Measurements from ENCODE around the gene PODXL2.

Gene PODXL2

DNA sequence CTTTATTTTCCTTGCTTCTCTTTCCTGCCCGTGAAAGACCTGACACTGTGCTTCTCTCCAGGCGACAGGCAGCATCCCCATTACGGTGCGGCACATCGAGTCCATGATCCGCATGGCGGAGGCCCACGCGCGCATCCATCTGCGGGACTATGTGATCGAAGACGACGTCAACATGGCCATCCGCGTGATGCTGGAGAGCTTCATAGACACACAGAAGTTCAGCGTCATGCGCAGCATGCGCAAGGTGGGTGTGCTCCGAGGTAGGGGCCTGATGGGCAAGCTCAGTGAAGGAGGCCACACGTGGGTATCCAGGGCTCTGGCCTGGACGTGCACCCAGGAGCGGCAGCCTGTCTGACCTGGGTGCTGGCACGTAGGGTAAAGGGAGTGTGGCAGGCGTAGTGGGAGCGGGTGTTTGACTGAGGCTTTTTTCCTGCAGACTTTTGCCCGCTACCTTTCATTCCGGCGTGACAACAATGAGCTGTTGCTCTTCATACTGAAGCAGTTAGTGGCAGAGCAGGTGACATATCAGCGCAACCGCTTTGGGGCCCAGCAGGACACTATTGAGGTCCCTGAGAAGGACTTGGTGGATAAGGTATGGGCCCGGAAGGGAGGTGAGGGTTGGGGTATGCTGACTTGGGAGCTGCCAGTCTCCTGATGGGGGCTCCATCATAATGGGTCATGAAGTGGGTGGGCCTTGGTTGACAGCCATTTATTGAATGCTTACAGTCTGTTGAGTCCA lies 8.2 kb upstream of the PODXL2 start:
- TF ChIP-seq, protein P1, sequence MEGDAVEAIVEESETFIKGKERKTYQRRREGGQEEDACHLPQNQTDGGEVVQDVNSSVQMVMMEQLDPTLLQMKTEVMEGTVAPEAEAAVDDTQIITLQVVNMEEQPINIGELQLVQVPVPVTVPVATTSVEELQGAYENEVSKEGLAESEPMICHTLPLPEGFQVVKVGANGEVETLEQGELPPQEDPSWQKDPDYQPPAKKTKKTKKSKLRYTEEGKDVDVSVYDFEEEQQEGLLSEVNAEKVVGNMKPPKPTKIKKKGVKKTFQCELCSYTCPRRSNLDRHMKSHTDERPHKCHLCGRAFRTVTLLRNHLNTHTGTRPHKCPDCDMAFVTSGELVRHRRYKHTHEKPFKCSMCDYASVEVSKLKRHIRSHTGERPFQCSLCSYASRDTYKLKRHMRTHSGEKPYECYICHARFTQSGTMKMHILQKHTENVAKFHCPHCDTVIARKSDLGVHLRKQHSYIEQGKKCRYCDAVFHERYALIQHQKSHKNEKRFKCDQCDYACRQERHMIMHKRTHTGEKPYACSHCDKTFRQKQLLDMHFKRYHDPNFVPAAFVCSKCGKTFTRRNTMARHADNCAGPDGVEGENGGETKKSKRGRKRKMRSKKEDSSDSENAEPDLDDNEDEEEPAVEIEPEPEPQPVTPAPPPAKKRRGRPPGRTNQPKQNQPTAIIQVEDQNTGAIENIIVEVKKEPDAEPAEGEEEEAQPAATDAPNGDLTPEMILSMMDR (IDR thresholded peaks at IDR 0.05; ENCODE audit: insufficient read depth, low read depth, low read length, missing control alignments) = no peak
- DNase-seq (ENCODE audit: low read depth) = no peak
- H3K4me3 ChIP-seq (ENCODE audit: low read depth, low read length) = no peak overlapping the region

DNA sequence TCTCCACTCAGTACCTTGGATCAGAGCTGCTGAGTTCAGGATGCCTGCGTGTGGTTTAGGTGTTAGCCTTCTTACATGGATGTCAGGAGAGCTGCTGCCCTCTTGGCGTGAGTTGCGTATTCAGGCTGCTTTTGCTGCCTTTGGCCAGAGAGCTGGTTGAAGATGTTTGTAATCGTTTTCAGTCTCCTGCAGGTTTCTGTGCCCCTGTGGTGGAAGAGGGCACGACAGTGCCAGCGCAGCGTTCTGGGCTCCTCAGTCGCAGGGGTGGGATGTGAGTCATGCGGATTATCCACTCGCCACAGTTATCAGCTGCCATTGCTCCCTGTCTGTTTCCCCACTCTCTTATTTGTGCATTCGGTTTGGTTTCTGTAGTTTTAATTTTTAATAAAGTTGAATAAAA lies 7.0 kb upstream of the PODXL2 start:
- no peak overlapping the region for H3K4me3 ChIP-seq (ENCODE audit: low read depth, low read length)
- DNase-seq (ENCODE audit: low read depth) = no peak
- TF ChIP-seq, protein P1 (IDR thresholded peaks at IDR 0.05; ENCODE audit: insufficient read depth, low read depth, low read length, missing control alignments) = no peak

DNA sequence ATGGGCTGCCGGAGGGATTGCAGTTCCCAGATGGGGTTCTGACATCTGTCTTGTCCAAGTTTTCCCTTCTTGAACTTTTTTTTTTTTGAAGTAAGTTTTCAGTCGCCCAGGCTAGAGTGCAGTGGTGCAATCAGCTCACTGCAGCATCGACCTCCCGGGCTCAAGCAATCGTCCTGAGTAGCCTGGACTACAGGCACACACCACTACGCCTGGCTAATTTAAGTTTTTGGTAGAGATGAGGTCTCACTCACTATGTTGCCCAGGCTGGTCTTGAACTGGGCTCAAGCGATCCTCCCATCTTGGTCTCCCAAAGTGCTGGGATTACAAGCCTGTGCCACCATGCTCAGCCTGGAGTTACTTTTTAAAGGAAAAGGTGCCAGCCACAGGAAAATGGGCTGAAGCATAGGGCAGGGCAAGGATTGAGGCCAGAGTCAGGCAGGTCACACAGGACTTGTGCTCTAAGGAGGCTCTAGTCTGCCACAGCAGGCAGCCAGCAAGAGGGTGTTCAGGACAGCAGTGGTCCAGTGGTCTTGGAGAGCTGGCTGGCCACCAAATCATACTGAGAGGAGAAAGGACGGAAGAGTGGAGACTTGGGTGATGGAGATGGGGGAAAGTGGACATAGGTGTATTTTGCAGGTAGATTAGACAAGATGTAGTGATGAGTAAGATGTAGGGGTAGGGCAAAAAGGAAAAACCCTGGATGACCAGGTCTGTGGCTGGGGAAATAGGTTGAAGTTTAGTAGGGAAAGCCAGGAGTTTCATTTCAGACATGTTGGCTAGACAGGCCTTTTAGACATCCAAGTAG lies 6.0 kb upstream of the PODXL2 start:
- DNase-seq (ENCODE audit: low read depth) = no peak
- no peak overlapping the region for H3K4me3 ChIP-seq (ENCODE audit: low read depth, low read length)
- TF ChIP-seq, protein P1 (IDR thresholded peaks at IDR 0.05; ENCODE audit: insufficient read depth, low read depth, low read length, missing control alignments) = no peak

DNA sequence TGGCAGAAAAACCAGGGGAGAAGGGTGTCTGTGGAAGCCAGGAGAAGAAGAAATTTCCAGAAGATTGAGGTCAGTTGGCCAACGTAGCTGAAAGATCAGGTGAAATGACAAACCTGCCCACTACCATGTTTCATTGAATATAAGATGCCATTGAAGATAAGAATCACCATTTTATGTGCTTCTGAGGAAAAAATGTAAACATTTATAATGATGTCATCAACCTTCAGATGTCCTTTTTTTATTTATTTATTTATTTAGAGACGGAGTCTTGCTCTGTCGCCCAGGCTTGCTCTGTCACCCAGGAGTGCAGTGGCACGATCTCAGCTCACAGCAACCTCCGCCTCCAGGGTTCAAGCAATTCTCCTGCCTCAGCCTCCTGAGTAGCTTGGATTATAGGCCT lies 4.9 kb upstream of the PODXL2 start:
- TF ChIP-seq, protein P1 (IDR thresholded peaks at IDR 0.05; ENCODE audit: insufficient read depth, low read depth, low read length, missing control alignments) = no peak
- no peak overlapping the region for H3K4me3 ChIP-seq (ENCODE audit: low read depth, low read length)
- no peak for DNase-seq (ENCODE audit: low read depth)

DNA sequence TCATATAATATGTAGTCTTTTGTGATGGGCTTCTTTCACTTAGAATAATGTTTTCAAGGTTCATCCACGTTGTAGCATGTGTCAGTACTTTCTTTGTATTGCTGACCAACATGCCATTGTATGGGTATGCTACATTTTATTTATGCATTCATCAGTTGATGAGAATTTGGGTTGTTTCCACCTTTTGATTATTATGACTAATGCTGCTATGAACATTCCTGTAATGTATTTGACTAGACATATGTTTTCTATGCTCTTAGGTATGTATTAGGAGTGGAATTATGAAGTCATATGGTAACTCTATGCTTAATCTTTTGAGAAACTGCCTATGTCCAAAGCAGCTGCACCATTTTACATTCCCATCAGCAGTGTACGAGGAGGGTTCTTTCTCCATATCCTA lies 3.2 kb upstream of the PODXL2 start:
- no peak overlapping the region for H3K4me3 ChIP-seq (ENCODE audit: low read depth, low read length)
- TF ChIP-seq, protein P1 (IDR thresholded peaks at IDR 0.05; ENCODE audit: insufficient read depth, low read depth, low read length, missing control alignments) = no peak
- DNase-seq (ENCODE audit: low read depth) = no peak

DNA sequence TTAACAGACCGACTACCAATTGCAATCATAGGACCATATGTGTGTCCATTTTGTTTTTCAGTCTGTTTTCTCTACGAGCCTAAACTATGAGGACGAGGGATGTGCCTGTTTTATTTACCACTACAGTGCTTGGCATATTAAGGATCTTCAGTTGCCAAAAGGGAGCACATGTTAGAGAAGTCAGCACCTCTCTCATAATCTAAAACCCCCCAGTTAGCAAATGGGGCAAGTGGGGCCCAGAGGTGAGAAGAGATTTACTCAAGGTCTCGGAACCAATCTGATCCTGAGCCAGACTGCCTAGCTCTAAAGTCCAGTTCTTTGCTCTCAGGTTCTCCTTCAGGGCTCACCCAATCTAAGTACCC lies 578 bp upstream of the PODXL2 start:
- TF ChIP-seq, protein P1 (IDR thresholded peaks at IDR 0.05; ENCODE audit: insufficient read depth, low read depth, low read length, missing control alignments) = no peak
- no peak overlapping the region for H3K4me3 ChIP-seq (ENCODE audit: low read depth, low read length)
- no peak for DNase-seq (ENCODE audit: low read depth)
